Astrocyte (in vitro differentiated cells and primary cell): Measurements from ENCODE around the gene FAF1. TPM values are rescaled to one million over a fixed set of nuclear protein-coding genes. Genes with fewer than 3 reads are reported as not detected.

Experiments
- DNase-seq: peaks from one replicate; pipeline ENCODE4 v3.0.0-alpha.2; 2010; ENCODE audit warnings: low read depth
- FAIRE-seq: peaks from 2 replicates; lab custom pipeline; 2011; peaks lifted over from hg19 to GRCh38; lab: Jason Lieb, UNC
- H2AFZ ChIP-seq: 2 replicates; pipeline ENCODE4 v1.6.0; 2012; ENCODE audit warnings: low read depth, low read length, inconsistent platforms
- H3K27ac ChIP-seq: 2 replicates; pipeline ENCODE4 v1.5.1; 2011; ENCODE audit warnings: low read depth, low read length, inconsistent platforms
- H3K27me3 ChIP-seq: 2 replicates; pipeline ENCODE4 v1.6.0; 2011; ENCODE audit warnings: low read length, inconsistent platforms; ENCODE audit not compliant: insufficient read depth
- H3K36me3 ChIP-seq: 2 replicates; pipeline ENCODE4 v1.5.1; 2011; ENCODE audit warnings: low read length, inconsistent platforms; ENCODE audit not compliant: insufficient read depth
- H3K4me1 ChIP-seq: 2 replicates; pipeline ENCODE4 v1.5.1; 2011; ENCODE audit warnings: low read length, inconsistent platforms; ENCODE audit not compliant: insufficient read depth
- H3K4me2 ChIP-seq: 2 replicates; pipeline ENCODE4 v1.6.0; 2012; ENCODE audit warnings: low read length, inconsistent platforms
- H3K4me3 ChIP-seq: 2 replicates; pipeline ENCODE4 v1.5.1; 2011; ENCODE audit warnings: low read depth, mild to moderate bottlenecking, low read length, inconsistent platforms; ENCODE audit not compliant: insufficient read depth
- H3K79me2 ChIP-seq: 2 replicates; pipeline ENCODE4 v1.6.0; 2012; ENCODE audit warnings: mild to moderate bottlenecking, low read length, inconsistent platforms; ENCODE audit not compliant: insufficient read depth
- H3K9ac ChIP-seq: 2 replicates; pipeline ENCODE4 v1.6.0; 2012; ENCODE audit warnings: mild to moderate bottlenecking, low read length, inconsistent platforms
- H3K9me3 ChIP-seq: 2 replicates; pipeline ENCODE4 v1.5.1; 2012; ENCODE audit warnings: low read depth, mild to moderate bottlenecking, low read length, inconsistent platforms; ENCODE audit not compliant: insufficient read depth
- H4K20me1 ChIP-seq: 2 replicates; pipeline ENCODE4 v1.6.0; 2012; ENCODE audit warnings: low read length, inconsistent platforms; ENCODE audit not compliant: insufficient read depth
- H3K27ac Mint-ChIP-seq: one replicate; pipeline ENCODE4 v1.8.0; 2021; ENCODE audit warnings: mild to moderate bottlenecking, mixed read lengths; ENCODE audit not compliant: unreplicated experiment
- H3K27me3 Mint-ChIP-seq: one replicate; pipeline ENCODE4 v1.8.0; 2021; ENCODE audit warnings: low read depth, mixed read lengths; ENCODE audit not compliant: unreplicated experiment
- H3K36me3 Mint-ChIP-seq: one replicate; pipeline ENCODE4 v1.8.0; 2021; ENCODE audit warnings: low read depth, mixed read lengths; ENCODE audit not compliant: unreplicated experiment
- H3K4me1 Mint-ChIP-seq: one replicate; pipeline ENCODE4 v1.8.0; 2021; ENCODE audit warnings: low read depth, mixed read lengths; ENCODE audit not compliant: unreplicated experiment
- H3K4me3 Mint-ChIP-seq: one replicate; pipeline ENCODE4 v1.8.0; 2021; ENCODE audit warnings: mild to moderate bottlenecking, moderate library complexity, mixed read lengths; ENCODE audit not compliant: unreplicated experiment
- H3K9me3 Mint-ChIP-seq: one replicate; pipeline ENCODE4 v1.8.0; 2021; ENCODE audit warnings: mild to moderate bottlenecking, mixed read lengths; ENCODE audit not compliant: unreplicated experiment
- EZH2 ChIP-seq: IDR thresholded peaks from 2 replicates; pipeline ENCODE4 v1.6.1; 2012; ENCODE audit warnings: mild to moderate bottlenecking, low read length, inconsistent platforms; ENCODE audit not compliant: insufficient read depth
- total RNA-seq: library from RNA; stranded (reverse); gene quantifications from 2 replicates; pipeline ENCODE4 v1.2.1, GENCODE V29; 2021
- TF ChIP-seq, protein P1 (sequence below): IDR thresholded peaks from 2 replicates; pipeline ENCODE4 v1.5.1; 2011; ENCODE audit warnings: low read depth, mild to moderate bottlenecking, inconsistent platforms, low read length, moderate library complexity; ENCODE audit not compliant: insufficient read depth

The FAF1 gene
- total RNA-seq, 1 donor from 2014 or later: 35.4 TPM

DNA sequence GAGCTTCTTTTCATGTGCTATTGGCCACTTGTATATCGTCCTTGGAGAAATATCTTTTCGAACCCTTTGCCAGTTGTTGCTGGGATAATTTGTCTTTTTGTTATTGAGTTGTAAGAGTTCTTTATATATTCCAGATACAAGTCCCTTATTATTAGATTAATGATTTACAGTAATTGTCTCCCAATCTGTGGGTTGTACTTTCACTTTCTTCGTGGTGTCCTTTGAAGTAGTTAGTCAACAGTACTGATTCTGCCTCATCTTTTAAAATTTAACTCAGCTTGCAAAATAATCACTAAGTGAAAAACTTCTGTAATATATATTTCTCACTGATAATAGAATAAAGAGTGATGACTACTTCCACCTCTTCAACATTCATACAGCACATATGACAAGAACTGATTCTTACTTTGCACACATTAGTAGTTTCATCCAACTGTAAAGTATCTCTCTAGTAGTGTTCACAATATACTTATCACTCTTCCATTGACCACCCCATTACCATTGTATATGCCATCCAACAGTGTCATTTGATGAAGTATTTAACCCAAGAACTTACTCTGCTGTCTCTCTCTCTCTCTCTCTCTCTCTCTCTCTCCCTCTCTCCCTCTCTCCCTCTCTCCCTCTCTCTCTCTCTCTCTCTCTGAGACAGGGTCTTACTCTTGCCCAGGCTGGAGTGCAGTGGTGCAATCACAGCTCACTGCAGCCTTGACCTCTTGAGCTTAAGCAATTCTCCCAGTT is 432.6 kb downstream of the FAF1 start:
- no peak for FAIRE-seq
- H3K4me2 ChIP-seq: no peak overlapping the region
- Mint-ChIP-seq H3K27ac (no peak overlapping the region), H3K9me3 (peaks cover 3% of the 10 kb centered on the region), H3K36me3 (peaks cover 10% of the 10 kb centered on the region), H3K4me1 (no peaks in the 10 kb centered on the region), H3K4me3 (no peak overlapping the region), H3K27me3 (no peaks in the 10 kb centered on the region)
- H3K9ac ChIP-seq: no peak overlapping the region
- H3K4me1 ChIP-seq: peaks cover 3% of the 10 kb centered on the region
- H3K36me3 ChIP-seq: no peaks in the 10 kb centered on the region
- no peaks in the 10 kb centered on the region for H3K9me3 ChIP-seq
- no peak overlapping the region for H3K27ac ChIP-seq
- no peak overlapping the region for H2AFZ ChIP-seq
- DNase-seq: no peak
- no peaks in the 10 kb centered on the region for H3K27me3 ChIP-seq
- H3K79me2 ChIP-seq: no peaks in the 10 kb centered on the region
- no peak overlapping the region for H3K4me3 ChIP-seq
- H4K20me1 ChIP-seq: no peaks in the 10 kb centered on the region
- TF ChIP-seq, protein P1, sequence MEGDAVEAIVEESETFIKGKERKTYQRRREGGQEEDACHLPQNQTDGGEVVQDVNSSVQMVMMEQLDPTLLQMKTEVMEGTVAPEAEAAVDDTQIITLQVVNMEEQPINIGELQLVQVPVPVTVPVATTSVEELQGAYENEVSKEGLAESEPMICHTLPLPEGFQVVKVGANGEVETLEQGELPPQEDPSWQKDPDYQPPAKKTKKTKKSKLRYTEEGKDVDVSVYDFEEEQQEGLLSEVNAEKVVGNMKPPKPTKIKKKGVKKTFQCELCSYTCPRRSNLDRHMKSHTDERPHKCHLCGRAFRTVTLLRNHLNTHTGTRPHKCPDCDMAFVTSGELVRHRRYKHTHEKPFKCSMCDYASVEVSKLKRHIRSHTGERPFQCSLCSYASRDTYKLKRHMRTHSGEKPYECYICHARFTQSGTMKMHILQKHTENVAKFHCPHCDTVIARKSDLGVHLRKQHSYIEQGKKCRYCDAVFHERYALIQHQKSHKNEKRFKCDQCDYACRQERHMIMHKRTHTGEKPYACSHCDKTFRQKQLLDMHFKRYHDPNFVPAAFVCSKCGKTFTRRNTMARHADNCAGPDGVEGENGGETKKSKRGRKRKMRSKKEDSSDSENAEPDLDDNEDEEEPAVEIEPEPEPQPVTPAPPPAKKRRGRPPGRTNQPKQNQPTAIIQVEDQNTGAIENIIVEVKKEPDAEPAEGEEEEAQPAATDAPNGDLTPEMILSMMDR: no peak
- TF ChIP-seq EZH2: no peak

DNA sequence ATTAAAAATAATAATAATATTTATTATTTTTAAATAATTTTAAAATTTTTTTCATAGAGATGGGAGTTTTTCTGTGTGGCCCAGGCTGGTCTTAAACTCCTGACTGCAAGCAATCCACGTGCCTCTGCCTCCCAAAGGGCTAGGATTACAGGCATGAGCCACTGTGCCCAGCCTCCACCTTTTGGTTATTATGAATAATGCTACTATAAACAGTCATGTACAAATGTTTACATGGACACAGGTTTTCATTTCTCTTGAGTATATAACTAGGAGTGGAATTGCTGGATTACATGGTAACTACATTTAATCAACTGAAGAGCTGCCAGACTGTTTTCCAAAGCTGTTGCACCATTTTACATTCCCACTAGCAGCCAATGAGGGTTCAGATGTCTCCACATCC is 433.6 kb downstream of the FAF1 start:
- Histone ChIP-seq H2AFZ (no peak overlapping the region), H3K4me3 (no peak overlapping the region), H3K79me2 (no peaks in the 10 kb centered on the region), H3K27me3 (no peaks in the 10 kb centered on the region), H3K4me2 (no peak overlapping the region), H3K9me3 (no peaks in the 10 kb centered on the region), H3K9ac (no peak overlapping the region), H3K27ac (no peak overlapping the region), H3K4me1 (peaks cover 1% of the 10 kb centered on the region), H4K20me1 (no peaks in the 10 kb centered on the region), H3K36me3 (no peaks in the 10 kb centered on the region)
- Mint-ChIP-seq H3K36me3 (peaks cover 10% of the 10 kb centered on the region), H3K4me1 (no peaks in the 10 kb centered on the region), H3K9me3 (peaks cover 3% of the 10 kb centered on the region), H3K4me3 (no peak overlapping the region), H3K27me3 (no peaks in the 10 kb centered on the region), H3K27ac (no peak overlapping the region)
- TF ChIP-seq, protein P1: no peak
- no peak for TF ChIP-seq EZH2
- FAIRE-seq: no peak
- DNase-seq: no peak

DNA sequence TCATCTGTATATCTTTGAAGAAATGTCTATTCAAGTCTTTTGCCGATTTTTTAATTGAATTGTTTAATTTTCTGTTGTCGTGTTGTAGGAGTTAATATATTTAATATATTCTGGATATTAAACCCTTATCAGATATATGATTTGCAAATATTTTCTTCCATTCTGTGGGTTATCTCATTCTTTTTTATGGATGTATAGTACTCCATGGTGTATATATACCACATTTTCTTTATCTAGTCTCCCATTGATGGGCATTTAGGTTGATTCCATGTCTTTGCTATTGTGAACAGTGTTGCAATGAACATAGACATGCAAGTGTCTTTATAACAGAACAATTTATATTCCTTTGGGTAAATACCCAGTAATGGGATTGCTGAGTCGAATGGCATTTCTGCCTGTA is 436.5 kb downstream of the FAF1 start:
- Histone ChIP-seq H3K27ac (no peak overlapping the region), H3K9me3 (no peaks in the 10 kb centered on the region), H4K20me1 (no peaks in the 10 kb centered on the region), H3K9ac (no peak overlapping the region), H3K36me3 (no peaks in the 10 kb centered on the region), H3K4me1 (no peaks in the 10 kb centered on the region), H3K4me3 (no peak overlapping the region), H3K79me2 (no peaks in the 10 kb centered on the region), H3K4me2 (no peak overlapping the region), H3K27me3 (no peaks in the 10 kb centered on the region), H2AFZ (no peak overlapping the region)
- peaks cover 10% of the 10 kb centered on the region for H3K36me3 Mint-ChIP-seq
- no peaks in the 10 kb centered on the region for H3K27me3 Mint-ChIP-seq
- H3K4me3 Mint-ChIP-seq: no peak overlapping the region
- no peak for DNase-seq
- peaks cover 3% of the 10 kb centered on the region for H3K9me3 Mint-ChIP-seq
- TF ChIP-seq EZH2: no peak
- TF ChIP-seq, protein P1: no peak
- no peak overlapping the region for H3K27ac Mint-ChIP-seq
- FAIRE-seq: no peak
- no peaks in the 10 kb centered on the region for H3K4me1 Mint-ChIP-seq
